ENCODE data around the gene WWOX. TPM values are rescaled to one million over a fixed set of nuclear protein-coding genes. Genes with fewer than 3 reads are reported as not detected.

WWOX gene
- total and polyA plus RNA-seq, 2 of the 4 experiments (the other 2 are of a cell fraction), result 2.7 to 5.4 TPM

DNA sequence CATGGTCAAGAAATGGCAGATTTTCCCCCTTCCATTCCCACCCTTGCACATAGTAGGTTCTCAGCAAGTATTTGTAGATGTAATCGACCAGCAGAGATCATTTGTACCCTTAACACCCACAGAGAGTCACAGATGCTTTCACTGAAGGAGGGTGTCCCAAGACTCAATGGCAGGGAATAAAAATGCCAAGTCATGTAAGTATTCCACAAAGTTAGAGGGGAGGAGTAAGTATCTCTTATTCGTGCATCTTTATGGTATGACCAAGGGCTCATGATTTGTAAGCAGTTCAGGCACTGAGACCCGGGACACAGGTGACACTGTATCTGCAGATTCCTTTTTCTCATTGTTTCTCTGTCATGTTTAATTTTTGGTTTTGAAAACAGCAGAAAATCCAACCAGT is 1011.5 kb downstream of the WWOX start:
- Histone ChIP-seq H3K4me3 (ENCODE audit: insufficient read depth, low read depth, low read length) (no peak overlapping the region), H3K27me3 (ENCODE audit: control insufficient read depth, insufficient read depth, low read length) (no peaks in the 10 kb centered on the region), H2BK5ac (ENCODE audit: low read depth, low read length, poor library complexity, severe bottlenecking) (no peak overlapping the region), H3K4me2 (ENCODE audit: low read depth, low read length) (no peak overlapping the region), H4K91ac (ENCODE audit: insufficient read depth, low read depth, low read length) (no peak overlapping the region), H3K9me1 (ENCODE audit: insufficient read depth, low read length) (no peaks in the 10 kb centered on the region), H3K9me3 (ENCODE audit: control insufficient read depth, insufficient read depth, low read length) (peaks cover 38% of the 10 kb centered on the region), H3K56ac (ENCODE audit: extremely low read depth, insufficient read depth, low read length) (no peak overlapping the region), H4K8ac (ENCODE audit: low read depth in 2 of 2, low read length in 2 of 2) (no peak overlapping the region), H3K79me1 (ENCODE audit: low read depth in 1 of 2, low read length in 2 of 2) (no peaks in the 10 kb centered on the region), H2BK120ac (ENCODE audit: low read depth, low read length) (no peak overlapping the region), H3K23ac (ENCODE audit: low read depth, low read length) (no peak overlapping the region), H3K14ac (replicated peaks; ENCODE audit: low read depth, low read length) (no peak overlapping the region), H4K20me1 (ENCODE audit: insufficient read depth, low read length) (no peaks in the 10 kb centered on the region), H3K18ac (ENCODE audit: low read depth, low read length) (no peak overlapping the region), H3K4ac (ENCODE audit: low read depth, low read length) (no peak overlapping the region), H2AFZ (replicated peaks; ENCODE audit: low read length, poor library complexity) (no peak overlapping the region), H3K9ac (ENCODE audit: low read depth, low read length) (no peak overlapping the region), H3K27ac (ENCODE audit: insufficient read depth, low read length) (no peak overlapping the region), H2AK5ac (ENCODE audit: low read depth, low read length) (no peak overlapping the region), H2AK9ac (replicated peaks; ENCODE audit: low read depth, low read length, poor library complexity) (no peak overlapping the region), H2BK15ac (ENCODE audit: low read depth, low read length) (no peak overlapping the region), H2BK20ac (ENCODE audit: low read depth, low read length) (no peak overlapping the region), H3K4me1 (ENCODE audit: control insufficient read depth, insufficient read depth, low read length) (no peaks in the 10 kb centered on the region), H3K36me3 (ENCODE audit: control insufficient read depth, insufficient read depth, low read length) (no peaks in the 10 kb centered on the region), H4K5ac (ENCODE audit: low read depth, low read length) (no peak overlapping the region)
- TF ChIP-seq RCOR1 (IDR thresholded peaks at IDR 0.05; ENCODE audit: insufficient replicate concordance, low read length) (no peak), CEBPB (IDR thresholded peaks at IDR 0.05; ENCODE audit: low read depth, low read length) (no peak), NFE2L2 (IDR thresholded peaks at IDR 0.05; ENCODE audit: low read depth, low read length) (no peak), MAZ (IDR thresholded peaks at IDR 0.05; ENCODE audit: borderline replicate concordance, low read depth, low read length) (no peak), RAD21 (IDR thresholded peaks at IDR 0.05; ENCODE audit: low read length) (no peak), RFX5 (IDR thresholded peaks at IDR 0.05; ENCODE audit: low read depth, low read length) (no peak), SMC3 (IDR thresholded peaks at IDR 0.05; ENCODE audit: low read depth, low read length) (no peak), POLR2A (IDR thresholded peaks at IDR 0.05; ENCODE audit: low read depth, low read length) (no peak), FOS (IDR thresholded peaks at IDR 0.05; ENCODE audit: low read depth, low read length) (no peak), MXI1 (IDR thresholded peaks at IDR 0.05; ENCODE audit: borderline replicate concordance, low read depth, low read length) (no peak), BHLHE40 (IDR thresholded peaks at IDR 0.05; ENCODE audit: low read depth, low read length) (no peak), CHD1 (IDR thresholded peaks at IDR 0.05; ENCODE audit: low read depth, low read length) (no peak), MAFK (IDR thresholded peaks at IDR 0.05; ENCODE audit: low read depth, low read length) (no peak)
- TF ChIP-seq, protein P1, sequence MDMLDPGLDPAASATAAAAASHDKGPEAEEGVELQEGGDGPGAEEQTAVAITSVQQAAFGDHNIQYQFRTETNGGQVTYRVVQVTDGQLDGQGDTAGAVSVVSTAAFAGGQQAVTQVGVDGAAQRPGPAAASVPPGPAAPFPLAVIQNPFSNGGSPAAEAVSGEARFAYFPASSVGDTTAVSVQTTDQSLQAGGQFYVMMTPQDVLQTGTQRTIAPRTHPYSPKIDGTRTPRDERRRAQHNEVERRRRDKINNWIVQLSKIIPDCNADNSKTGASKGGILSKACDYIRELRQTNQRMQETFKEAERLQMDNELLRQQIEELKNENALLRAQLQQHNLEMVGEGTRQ (IDR thresholded peaks at IDR 0.05; ENCODE audit: low read depth, low read length), result no peak
- TF ChIP-seq, protein P2, sequence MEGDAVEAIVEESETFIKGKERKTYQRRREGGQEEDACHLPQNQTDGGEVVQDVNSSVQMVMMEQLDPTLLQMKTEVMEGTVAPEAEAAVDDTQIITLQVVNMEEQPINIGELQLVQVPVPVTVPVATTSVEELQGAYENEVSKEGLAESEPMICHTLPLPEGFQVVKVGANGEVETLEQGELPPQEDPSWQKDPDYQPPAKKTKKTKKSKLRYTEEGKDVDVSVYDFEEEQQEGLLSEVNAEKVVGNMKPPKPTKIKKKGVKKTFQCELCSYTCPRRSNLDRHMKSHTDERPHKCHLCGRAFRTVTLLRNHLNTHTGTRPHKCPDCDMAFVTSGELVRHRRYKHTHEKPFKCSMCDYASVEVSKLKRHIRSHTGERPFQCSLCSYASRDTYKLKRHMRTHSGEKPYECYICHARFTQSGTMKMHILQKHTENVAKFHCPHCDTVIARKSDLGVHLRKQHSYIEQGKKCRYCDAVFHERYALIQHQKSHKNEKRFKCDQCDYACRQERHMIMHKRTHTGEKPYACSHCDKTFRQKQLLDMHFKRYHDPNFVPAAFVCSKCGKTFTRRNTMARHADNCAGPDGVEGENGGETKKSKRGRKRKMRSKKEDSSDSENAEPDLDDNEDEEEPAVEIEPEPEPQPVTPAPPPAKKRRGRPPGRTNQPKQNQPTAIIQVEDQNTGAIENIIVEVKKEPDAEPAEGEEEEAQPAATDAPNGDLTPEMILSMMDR (conservative IDR thresholded peaks at IDR 0.05; ENCODE audit: low read depth, low read length), result no peak
- TF ChIP-seq, protein P3, sequence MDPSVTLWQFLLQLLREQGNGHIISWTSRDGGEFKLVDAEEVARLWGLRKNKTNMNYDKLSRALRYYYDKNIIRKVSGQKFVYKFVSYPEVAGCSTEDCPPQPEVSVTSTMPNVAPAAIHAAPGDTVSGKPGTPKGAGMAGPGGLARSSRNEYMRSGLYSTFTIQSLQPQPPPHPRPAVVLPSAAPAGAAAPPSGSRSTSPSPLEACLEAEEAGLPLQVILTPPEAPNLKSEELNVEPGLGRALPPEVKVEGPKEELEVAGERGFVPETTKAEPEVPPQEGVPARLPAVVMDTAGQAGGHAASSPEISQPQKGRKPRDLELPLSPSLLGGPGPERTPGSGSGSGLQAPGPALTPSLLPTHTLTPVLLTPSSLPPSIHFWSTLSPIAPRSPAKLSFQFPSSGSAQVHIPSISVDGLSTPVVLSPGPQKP (IDR thresholded peaks at IDR 0.05; ENCODE audit: borderline replicate concordance, low read depth, low read length), result no peak
- DNase-seq (no peak), ATAC-seq (ENCODE audit: low read depth) (no peak)
- no TSS peak for BruUV-seq (replicated peaks)
- intact Hi-C loops (cut with micrococcal nuclease) (no loop called here), dilution Hi-C loops (cut with HindIII; ENCODE audit: low sequenced_read_pairs, unreplicated experiment) (no loop called here), in situ Hi-C loops (cut with MboI; ENCODE audit: low sequenced_read_pairs) (no loop called here)
- CTCF ChIA-PET, result no interaction called here
- POLR2A ChIA-PET (ENCODE audit: unreplicated experiment), result no interaction called here
- 20% methylated on average over 1 of the region's 3 CpGs; no CpG with 5 or more reads in 1 of the 2 experiments for WGBS, 2 experiments (ENCODE audit: extremely low coverage in 2 of 2, insufficient read length in 1 of 2)
